MG63 (cell line): ENCODE data around the gene SIT1. TPM values are rescaled to one million over a fixed set of nuclear protein-coding genes. Genes with fewer than 3 reads are reported as not detected.

Experiments used
- DNase-seq: peaks from one replicate; pipeline ENCODE4 v3.0.0-alpha.2; 2020
- H3K27me3 ChIP-seq: fragments of 250-450 bp; sonication (Bioruptor Pico); 2 replicates; pipeline ENCODE4 v1.5.1; 2020; ENCODE audit warnings: mild to moderate bottlenecking, moderate library complexity
- H3K36me3 ChIP-seq: fragments of 250-450 bp; sonication (Bioruptor Pico); 2 replicates; pipeline ENCODE4 v1.5.1; 2020; ENCODE audit warnings: mild to moderate bottlenecking, moderate library complexity
- H3K4me3 ChIP-seq: fragments of 250-450 bp; sonication (Bioruptor Pico); 2 replicates; pipeline ENCODE4 v1.5.1; 2020; ENCODE audit warnings: mild to moderate bottlenecking, moderate library complexity
- H3K9me3 ChIP-seq: fragments of 250-450 bp; sonication (Bioruptor Pico); 2 replicates; pipeline ENCODE4 v1.5.1; 2020; ENCODE audit warnings: mild to moderate bottlenecking, moderate library complexity
- total RNA-seq: library from RNA; depleted of rRNA; stranded (reverse); fragments of >200 nt; shearing (Covaris generic); gene quantifications from 2 replicates; pipeline ENCODE4 v1.2.3, GENCODE V29; 2014; ENCODE audit warnings: low replicate concordance

The SIT1 gene
- total RNA-seq, 1 experiment from 2014 or later, result 1.4 TPM

GRCh38 chr9:35669331-35670145 is 18.8 kb upstream of the SIT1 start:
- Histone ChIP-seq H3K36me3 (peaks cover under 1% of the 10 kb centered on the region; the same call in 1 of the 2 replicates), H3K27me3 (no peaks in the 10 kb centered on the region), H3K4me3 (no peak overlapping the region), H3K9me3 (no peaks in the 10 kb centered on the region)
- no peak for DNase-seq

- no peaks in the 10 kb centered on the region for H3K27me3 ChIP-seq
- H3K4me3 ChIP-seq, result no peak overlapping the region
- DNase-seq, result no peak
- peaks cover 17% of the 10 kb centered on the region for H3K36me3 ChIP-seq
- no peaks in the 10 kb centered on the region for H3K9me3 ChIP-seq
These were observed 17.2 kb upstream of the SIT1 start for GRCh38 chr9:35667939-35668338.

- no peak for DNase-seq
- H3K36me3 ChIP-seq, result peaks cover 31% of the 10 kb centered on the region
- H3K9me3 ChIP-seq, result no peaks in the 10 kb centered on the region
- H3K4me3 ChIP-seq, result no peak overlapping the region
- H3K27me3 ChIP-seq, result no peaks in the 10 kb centered on the region
These were observed 15.8 kb upstream of the SIT1 start for GRCh38 chr9:35666549-35666948.

GRCh38 chr9:35666045-35666444 is 15.3 kb upstream of the SIT1 start:
- Histone ChIP-seq H3K36me3 (peaks cover 36% of the 10 kb centered on the region), H3K27me3 (no peaks in the 10 kb centered on the region), H3K9me3 (no peaks in the 10 kb centered on the region), H3K4me3 (no peak overlapping the region)
- DNase-seq, result peak; percentile 67

- H3K4me3 ChIP-seq, result peak overlapping the region; percentile 68
- H3K36me3 ChIP-seq, result peaks cover 42% of the 10 kb centered on the region
- no peak for DNase-seq
- no peaks in the 10 kb centered on the region for H3K9me3 ChIP-seq
- H3K27me3 ChIP-seq, result no peaks in the 10 kb centered on the region
These were observed 14.7 kb upstream of the SIT1 start for GRCh38 chr9:35665471-35665818.

- Histone ChIP-seq H3K27me3 (no peaks in the 10 kb centered on the region), H3K36me3 (peaks cover 48% of the 10 kb centered on the region), H3K4me3 (peak within 1 kb of the TSS; percentile 68), H3K9me3 (no peaks in the 10 kb centered on the region)
- DNase-seq, result peak; percentile 98
These were observed 14.1 kb upstream of the SIT1 start, which contains the start of gene ARHGEF39 for GRCh38 chr9:35664531-35665470. Gene ARHGEF39 (minus strand): TSS chr9:35665195. CDS start chr9:35665169, 26 bp downstream.

GRCh38 chr9:35662437-35662836 is 11.7 kb upstream of the SIT1 start:
- no peak for DNase-seq
- H3K36me3 ChIP-seq, result peaks cover 62% of the 10 kb centered on the region
- H3K4me3 ChIP-seq, result no peak overlapping the region
- no peaks in the 10 kb centered on the region for H3K9me3 ChIP-seq
- no peaks in the 10 kb centered on the region for H3K27me3 ChIP-seq

GRCh38 chr9:35661756-35662350 is 11.1 kb upstream of the SIT1 start:
- DNase-seq, result no peak
- Histone ChIP-seq H3K4me3 (no peak overlapping the region), H3K36me3 (peaks cover 62% of the 10 kb centered on the region), H3K27me3 (no peaks in the 10 kb centered on the region), H3K9me3 (no peaks in the 10 kb centered on the region)

GRCh38 chr9:35660966-35661415 is 10.3 kb upstream of the SIT1 start:
- Histone ChIP-seq H3K36me3 (peaks cover 62% of the 10 kb centered on the region), H3K9me3 (no peaks in the 10 kb centered on the region)
- no peak for DNase-seq

GRCh38 chr9:35659340-35659739 is 8.6 kb upstream of the SIT1 start:
- peak; percentile 51 for DNase-seq
- H3K9me3 ChIP-seq, result no peaks in the 10 kb centered on the region
- no peaks in the 10 kb centered on the region for H3K27me3 ChIP-seq
- peaks cover 59% of the 10 kb centered on the region for H3K36me3 ChIP-seq
- H3K4me3 ChIP-seq, result peak overlapping the region; percentile 83

More at GRCh38 chr9:35660966-35661415, 10.3 kb upstream of the SIT1 start:
- Histone ChIP-seq H3K27me3 (no peaks in the 10 kb centered on the region), H3K4me3 (no peak overlapping the region)

GRCh38 chr9:35658968-35659220 is 8.2 kb upstream of the SIT1 start:
- no peaks in the 10 kb centered on the region for H3K9me3 ChIP-seq
- no peaks in the 10 kb centered on the region for H3K27me3 ChIP-seq
- H3K36me3 ChIP-seq, result peaks cover 55% of the 10 kb centered on the region
- H3K4me3 ChIP-seq, result peak overlapping the region; percentile 83
- peak; percentile 90 for DNase-seq

GRCh38 chr9:35658137-35658967 is 7.6 kb upstream of the SIT1 start, which contains the start of gene CCDC107:
Gene CCDC107 (plus strand): TSS chr9:35658292. CDS start chr9:35658380, 88 bp downstream.
- peak; percentile 94 for DNase-seq
- H3K36me3 ChIP-seq, result peaks cover 49% of the 10 kb centered on the region
- no peaks in the 10 kb centered on the region for H3K27me3 ChIP-seq
- H3K4me3 ChIP-seq, result peak within 1 kb of the TSS; percentile 83
- no peaks in the 10 kb centered on the region for H3K9me3 ChIP-seq

- H3K27me3 ChIP-seq, result no peaks in the 10 kb centered on the region
- H3K36me3 ChIP-seq, result peaks cover 42% of the 10 kb centered on the region
- no peaks in the 10 kb centered on the region for H3K9me3 ChIP-seq
- peak; percentile 100 for DNase-seq
- peak within 1 kb of the TSS; percentile 83 for H3K4me3 ChIP-seq
These were observed 6.9 kb upstream of the SIT1 start, which contains the start of gene RMRP for GRCh38 chr9:35657546-35658136. Gene RMRP (minus strand): TSS chr9:35658019.

- Histone ChIP-seq H3K27me3 (no peaks in the 10 kb centered on the region), H3K9me3 (no peaks in the 10 kb centered on the region), H3K36me3 (peaks cover 36% of the 10 kb centered on the region), H3K4me3 (peak overlapping the region; percentile 26)
- no peak for DNase-seq
These were observed 6.3 kb upstream of the SIT1 start for GRCh38 chr9:35656831-35657545.

- Histone ChIP-seq H3K4me3 (no peak overlapping the region), H3K9me3 (no peaks in the 10 kb centered on the region), H3K36me3 (peaks cover 29% of the 10 kb centered on the region), H3K27me3 (no peaks in the 10 kb centered on the region)
- DNase-seq, result no peak
These were observed 5.6 kb upstream of the SIT1 start for GRCh38 chr9:35656348-35656747.
